GM15510 (cell line): ENCODE results near the gene PSG6.
"Not testable (repeated sequence)": the region's sequence is repeated elsewhere in the genome, so short reads cannot be mapped to it uniquely, and the experiment has no call there.

Experiments used
- POLR2A ChIP-seq: IDR thresholded peaks from 3 replicates; pipeline ENCODE4 v1.6.1; 2011; ENCODE audit warnings: borderline replicate concordance; ENCODE audit not compliant: insufficient read length; ENCODE audit errors: extremely low read depth

PSG6 gene

DNA sequence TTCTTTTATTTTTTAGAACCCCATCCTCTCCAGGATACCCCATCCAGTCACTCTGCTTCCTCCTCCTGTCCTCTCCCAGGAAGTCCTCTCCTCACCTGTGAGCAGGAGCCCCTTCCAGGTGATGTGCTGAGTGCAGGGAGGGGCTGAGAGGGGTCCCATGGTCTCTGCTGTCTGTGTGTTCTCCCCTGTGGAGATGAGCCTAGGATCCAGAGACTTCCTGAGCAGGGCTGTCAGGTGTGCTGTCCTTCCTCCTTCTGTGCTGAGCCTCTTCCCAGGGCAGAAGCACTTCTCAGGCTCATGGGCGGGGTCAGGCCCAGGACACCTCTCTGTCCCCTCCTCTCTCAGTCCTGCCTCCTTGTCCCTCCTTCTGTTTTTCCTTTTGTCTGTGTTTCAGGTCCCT, at the start of gene PSG6:
PSG6 (minus strand) TSS at position 261 of the 400 bp plus-strand sequence; CDS start at position 159, 102 bp downstream.
- not testable (repeated sequence) for TF ChIP-seq POLR2A

DNA sequence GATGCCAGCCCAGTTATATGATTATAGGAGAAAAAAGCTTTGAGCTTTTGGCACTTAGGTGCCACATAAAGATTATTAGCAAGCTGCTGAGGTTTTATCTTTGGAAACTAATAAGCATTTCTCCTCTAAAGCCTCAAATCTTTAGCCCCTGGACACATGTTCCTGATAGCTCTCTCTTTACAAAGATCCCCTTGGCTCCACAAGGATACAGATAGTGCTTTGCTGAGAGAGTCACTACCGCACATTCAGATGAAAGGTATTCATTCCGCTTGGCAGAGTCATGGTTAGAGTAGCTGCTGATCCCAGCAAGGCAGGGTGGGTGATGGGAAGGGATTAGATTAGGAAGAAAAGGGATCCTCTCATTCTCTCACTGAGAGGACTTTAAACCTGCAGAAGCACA, 47.5 kb upstream of the PSG6 start:
- TF ChIP-seq POLR2A, result no peak

DNA sequence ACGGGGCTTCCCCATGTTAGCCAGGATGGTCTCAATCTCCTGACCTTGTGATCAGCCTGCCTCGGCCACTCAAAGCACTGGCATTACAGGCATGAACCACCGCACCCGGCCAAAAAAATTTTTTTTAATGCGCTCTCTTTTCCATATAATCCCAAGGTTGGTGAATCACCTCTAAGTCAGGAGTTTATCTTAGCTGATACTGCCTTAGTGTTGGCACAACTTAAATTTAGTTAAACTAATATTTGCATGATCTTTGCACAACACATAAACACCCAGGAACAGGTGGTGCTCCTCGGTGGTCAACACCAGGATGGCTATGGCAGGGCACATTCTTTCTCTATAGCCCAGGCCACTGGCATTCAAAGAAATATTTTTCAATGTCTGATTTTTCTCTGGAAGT, 43.4 kb upstream of the PSG6 start:
- no peak for TF ChIP-seq POLR2A

DNA sequence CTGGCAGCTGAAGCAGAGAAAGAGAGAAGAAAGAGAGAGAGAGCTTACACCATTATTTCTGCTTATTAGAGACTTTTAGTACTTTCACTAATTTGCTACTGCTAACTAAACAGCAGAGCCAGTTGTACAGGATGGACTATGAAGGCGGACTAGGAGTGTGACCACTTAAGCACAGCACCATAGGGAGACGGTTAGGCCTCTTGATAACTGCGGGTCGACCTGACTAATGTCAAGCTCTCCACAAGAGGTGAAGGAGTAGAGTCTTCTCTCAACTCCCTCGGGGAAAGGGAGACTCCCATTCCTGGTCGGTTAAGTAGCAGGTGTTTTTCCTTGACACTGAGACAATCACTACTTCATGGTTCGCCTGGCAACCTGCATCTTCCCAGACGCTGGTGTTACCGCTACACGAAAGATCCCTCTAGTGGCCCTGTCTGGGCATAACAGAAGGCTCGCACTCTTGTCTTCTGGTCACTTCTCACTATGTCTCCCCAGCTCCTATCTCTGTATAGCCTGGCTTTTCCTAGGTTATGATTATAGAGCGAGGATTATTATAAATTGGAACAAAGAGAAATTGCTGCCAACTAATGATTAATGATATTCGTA, 24.6 kb upstream of the PSG6 start:
- TF ChIP-seq POLR2A, result no peak

DNA sequence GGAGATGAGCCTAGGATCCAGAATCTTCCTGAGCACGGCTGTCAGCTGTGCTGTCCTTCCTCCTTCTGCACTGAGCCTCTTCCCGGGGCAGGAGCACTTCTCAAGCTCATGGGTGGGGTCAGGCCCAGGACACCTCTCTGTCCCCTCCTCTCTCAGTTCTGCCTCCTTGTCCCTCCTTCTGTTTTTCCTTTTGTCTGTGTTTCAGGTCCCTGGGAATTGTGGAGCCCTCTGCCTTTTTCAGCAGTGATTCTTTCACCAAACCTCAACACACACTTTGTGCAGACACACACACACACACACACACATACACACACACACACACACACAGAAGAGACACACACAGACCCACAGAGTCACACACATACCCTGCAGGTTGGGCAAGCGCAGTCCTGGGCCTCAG, 19.4 kb upstream of the PSG6 start, which contains the start of gene PSG7:
PSG7 (minus strand) TSS at position 101 of the 400 bp plus-strand sequence. CDS start 131 bp downstream, outside the sequence.
- not testable (repeated sequence) for TF ChIP-seq POLR2A

DNA sequence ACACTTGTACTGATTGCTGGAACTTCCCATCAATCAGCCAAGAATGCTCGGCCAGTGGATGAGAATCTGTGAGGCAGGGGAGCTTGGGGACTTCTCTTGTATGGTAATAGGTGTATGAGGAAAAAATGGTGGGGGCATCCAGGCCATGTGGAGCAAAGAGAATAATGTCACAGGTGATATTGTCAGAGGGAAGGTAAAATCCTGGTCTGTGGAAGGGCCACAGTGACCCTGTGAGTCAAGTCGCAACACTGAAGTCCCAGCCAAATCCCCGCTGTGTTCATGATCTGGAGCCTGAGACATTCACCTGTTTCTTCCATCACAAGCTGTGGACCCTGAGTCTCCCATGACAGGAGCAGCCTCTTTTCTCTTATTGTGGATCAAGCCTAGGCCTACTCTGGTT, 11.2 kb upstream of the PSG6 start:
- TF ChIP-seq POLR2A, result no peak

DNA sequence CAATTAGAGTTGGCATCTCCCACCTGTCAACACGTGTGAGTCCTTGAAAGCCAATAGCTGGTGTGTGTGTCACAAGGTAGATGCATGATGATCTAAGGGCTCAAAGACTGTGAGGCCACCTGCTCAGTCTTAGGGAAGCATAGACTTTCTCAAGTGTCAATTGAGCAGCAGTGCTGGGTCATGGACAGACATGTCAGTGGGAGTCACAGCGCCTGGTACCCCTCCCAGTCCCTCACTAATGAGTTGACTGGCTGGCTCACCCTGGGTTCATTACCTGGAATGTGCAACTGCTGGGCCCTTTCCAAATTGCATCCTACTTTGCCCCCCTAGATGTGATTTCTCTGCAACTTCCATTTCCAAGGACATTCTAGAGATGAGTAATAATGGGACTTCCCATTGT, 9.1 kb upstream of the PSG6 start:
- no peak for TF ChIP-seq POLR2A

DNA sequence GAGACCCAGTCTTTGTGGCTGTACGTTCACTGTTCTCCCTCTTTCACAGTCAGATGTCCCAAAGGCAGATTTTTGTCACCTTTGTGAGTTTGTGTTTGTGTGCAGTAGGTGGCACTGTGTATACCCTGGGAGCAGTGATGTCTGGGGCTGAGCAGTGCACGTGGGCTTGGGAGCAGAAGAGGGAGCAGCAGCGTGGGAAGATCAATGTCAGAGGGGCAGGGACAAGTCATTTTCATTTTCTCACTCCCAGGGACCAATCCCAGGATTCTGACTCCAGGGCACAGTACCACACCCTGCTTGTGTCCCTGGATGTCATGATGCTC, 2.0 kb upstream of the PSG6 start:
- TF ChIP-seq POLR2A, result no peak

DNA sequence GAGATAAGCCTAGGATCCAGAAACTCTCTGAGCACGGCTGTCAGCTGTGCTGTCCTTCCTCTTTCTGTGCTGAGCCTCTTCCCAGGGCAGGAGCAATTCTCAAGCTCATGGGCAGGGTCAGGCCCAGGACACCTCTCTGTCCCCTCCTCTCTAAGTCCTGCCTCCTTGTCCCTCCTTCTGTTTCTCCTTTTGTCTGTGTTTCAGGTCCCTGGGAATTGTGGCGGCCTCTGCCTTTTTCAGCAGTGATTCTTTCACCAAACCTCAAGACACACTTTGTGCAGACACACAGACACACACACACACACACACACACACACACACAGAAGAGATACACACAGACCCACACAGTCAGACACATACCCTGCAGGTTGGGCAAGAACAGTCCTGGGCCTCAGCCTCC, 38.1 kb downstream of the PSG6 start, which contains the start of gene PSG1:
PSG1 (minus strand) TSS at position 101 of the 400 bp plus-strand sequence. CDS start 132 bp downstream, outside the sequence.
- no peak for TF ChIP-seq POLR2A

DNA sequence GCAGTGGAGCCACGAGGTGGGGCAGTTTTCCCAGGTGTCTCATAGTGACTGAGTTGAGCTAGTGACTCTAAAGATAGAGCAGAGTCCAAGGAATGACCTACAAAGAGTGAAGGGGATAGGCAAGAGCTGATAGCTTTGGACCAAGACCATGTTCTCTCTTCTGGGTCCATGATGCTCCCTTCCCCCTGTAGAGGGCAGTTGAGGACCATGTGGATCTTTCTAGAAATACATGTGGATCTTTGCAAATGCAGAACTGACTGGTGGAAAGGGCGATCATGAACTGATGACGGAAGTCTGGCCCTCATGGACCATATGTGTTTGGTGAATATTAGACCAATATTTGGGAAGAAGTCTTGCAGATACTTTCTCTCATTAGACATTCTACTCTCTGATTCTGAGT, 45.1 kb downstream of the PSG6 start:
- no peak for TF ChIP-seq POLR2A

DNA sequence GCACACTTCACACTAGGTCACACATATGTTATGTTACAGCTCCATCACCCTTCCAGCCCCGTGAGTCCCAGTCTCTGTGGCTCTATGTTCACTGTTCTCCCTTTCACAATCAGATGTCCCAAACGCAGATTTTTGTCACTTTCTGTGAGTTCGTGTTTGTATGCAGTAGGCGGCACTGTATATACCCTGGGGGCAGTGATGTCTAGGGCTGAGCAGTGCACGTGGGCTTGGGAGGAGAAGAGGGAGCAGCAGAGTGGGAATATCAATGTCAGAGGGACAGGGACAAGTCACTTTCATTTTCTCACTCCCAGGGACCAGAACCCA, 60.2 kb downstream of the PSG6 start:
- no peak for TF ChIP-seq POLR2A
